SU-DHL-6 (cell line): ENCODE measurements around the gene IQCH.

Source experiments
- EZH2phosphoT487 ChIP-seq: fragments of 200-600 bp; sonication (generic), shearing (Covaris generic); conservative IDR thresholded peaks from 2 replicates; pipeline ENCODE4 v1.6.1; 2018; ENCODE audit warnings: mild to moderate bottlenecking, antibody characterized with exemption, low read length, moderate library complexity, mixed read lengths
- TF ChIP-seq, protein P1 (sequence below): fragments of 200-600 bp; sonication (generic); IDR thresholded peaks from one replicate; pipeline ENCODE4 v1.5.1; 2017; ENCODE audit warnings: antibody characterized with exemption, mild to moderate bottlenecking, low read length, moderate library complexity; ENCODE audit not compliant: insufficient read depth, poor library complexity, severe bottlenecking

DNA sequence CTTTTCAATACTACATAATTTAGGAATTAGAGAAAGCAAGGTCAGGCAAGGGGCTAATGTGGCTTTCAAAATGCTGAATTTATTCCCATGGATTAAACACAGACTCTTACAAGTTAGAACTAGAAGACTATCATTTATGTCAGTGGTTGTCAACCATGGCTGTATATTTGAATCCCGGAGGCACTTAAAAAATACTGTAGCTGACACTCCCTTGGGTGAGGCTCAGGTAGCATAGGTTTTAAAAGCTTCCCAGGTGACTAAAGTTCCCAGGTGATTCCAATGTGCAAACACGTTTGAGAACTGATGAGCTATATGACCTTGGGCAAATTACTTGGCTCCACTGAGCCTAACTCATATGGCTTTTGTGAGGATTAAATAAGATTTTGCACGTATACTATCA lies 29.7 kb upstream of the IQCH start:
- TF ChIP-seq, protein P1, sequence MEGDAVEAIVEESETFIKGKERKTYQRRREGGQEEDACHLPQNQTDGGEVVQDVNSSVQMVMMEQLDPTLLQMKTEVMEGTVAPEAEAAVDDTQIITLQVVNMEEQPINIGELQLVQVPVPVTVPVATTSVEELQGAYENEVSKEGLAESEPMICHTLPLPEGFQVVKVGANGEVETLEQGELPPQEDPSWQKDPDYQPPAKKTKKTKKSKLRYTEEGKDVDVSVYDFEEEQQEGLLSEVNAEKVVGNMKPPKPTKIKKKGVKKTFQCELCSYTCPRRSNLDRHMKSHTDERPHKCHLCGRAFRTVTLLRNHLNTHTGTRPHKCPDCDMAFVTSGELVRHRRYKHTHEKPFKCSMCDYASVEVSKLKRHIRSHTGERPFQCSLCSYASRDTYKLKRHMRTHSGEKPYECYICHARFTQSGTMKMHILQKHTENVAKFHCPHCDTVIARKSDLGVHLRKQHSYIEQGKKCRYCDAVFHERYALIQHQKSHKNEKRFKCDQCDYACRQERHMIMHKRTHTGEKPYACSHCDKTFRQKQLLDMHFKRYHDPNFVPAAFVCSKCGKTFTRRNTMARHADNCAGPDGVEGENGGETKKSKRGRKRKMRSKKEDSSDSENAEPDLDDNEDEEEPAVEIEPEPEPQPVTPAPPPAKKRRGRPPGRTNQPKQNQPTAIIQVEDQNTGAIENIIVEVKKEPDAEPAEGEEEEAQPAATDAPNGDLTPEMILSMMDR, result no peak
- no peak for TF ChIP-seq EZH2phosphoT487
